ENCODE measurements around the gene WIF1. TPM values are rescaled to one million over a fixed set of nuclear protein-coding genes. Genes with fewer than 3 reads are reported as not detected.
A peak's percentile ranks its signal among the peaks of the same experiment; 100 is the strongest.

The WIF1 gene
- total and polyA plus RNA-seq, 2 donors (not counting 1 experiment from before 2014, with no cell fraction given), result under 0.01 to 0.02 TPM

- Histone ChIP-seq H3K27me3 (ENCODE audit: control insufficient read depth, insufficient read depth, low read length) (peaks cover 19% of the 10 kb centered on the region), H3K27ac (ENCODE audit: insufficient read depth, low read length) (no peak overlapping the region), H3K36me3 (ENCODE audit: control insufficient read depth, insufficient read depth, low read length) (no peaks in the 10 kb centered on the region), H3K4me2 (ENCODE audit: extremely low read depth, insufficient read depth, low read length) (no peak overlapping the region), H3K9ac (ENCODE audit: insufficient read depth, low read length) (no peak overlapping the region), H4K20me1 (ENCODE audit: control insufficient read depth, extremely low read depth, insufficient read depth, low read length) (no peaks in the 10 kb centered on the region), H3K79me2 (ENCODE audit: control insufficient read depth, insufficient read depth, low read length) (no peaks in the 10 kb centered on the region), H2AFZ (ENCODE audit: low read length) (no peak overlapping the region), H3K9me3 (ENCODE audit: control insufficient read depth, insufficient read depth, low read depth, low read length) (no peaks in the 10 kb centered on the region), H3K4me1 (ENCODE audit: control insufficient read depth, extremely low read depth, insufficient read depth, low read length) (no peaks in the 10 kb centered on the region), H3K4me3 (replicated peaks in 1 of 4; ENCODE audit: control extremely low read depth in 1 of 4, insufficient read depth in 1 of 4, low read depth in 3 of 4, low read length in 4 of 4) (no peak overlapping the region)
- no peak for DNase-seq (ENCODE audit: low read depth in 2 of 2)
- no peak for TF ChIP-seq CTCF (conservative IDR thresholded peaks at IDR 0.05 in 1 of 2, IDR thresholded peaks at IDR 0.05 in 1 of 2; ENCODE audit: low read depth in 1 of 2, low read length in 2 of 2)
Measured at GRCh38 chr12:65125975-65126374, 4.9 kb upstream of the WIF1 start.

GRCh38 chr12:65125247-65125646 lies 4.1 kb upstream of the WIF1 start:
- no peak for DNase-seq (ENCODE audit: low read depth in 2 of 2)
- no peak overlapping the region for H3K27ac ChIP-seq (ENCODE audit: insufficient read depth, low read length)
- no peaks in the 10 kb centered on the region for H3K36me3 ChIP-seq (ENCODE audit: control insufficient read depth, insufficient read depth, low read length)
- H4K20me1 ChIP-seq (ENCODE audit: control insufficient read depth, extremely low read depth, insufficient read depth, low read length), result no peaks in the 10 kb centered on the region
- TF ChIP-seq EZH2 (IDR thresholded peaks at IDR 0.05; ENCODE audit: low read length, missing control alignments) (no peak), CTCF (conservative IDR thresholded peaks at IDR 0.05 in 1 of 2, IDR thresholded peaks at IDR 0.05 in 1 of 2; ENCODE audit: low read depth in 1 of 2, low read length in 2 of 2) (no peak)
- no peak overlapping the region for H3K9ac ChIP-seq (ENCODE audit: insufficient read depth, low read length)
- no peak overlapping the region for H3K4me3 ChIP-seq (replicated peaks in 1 of 4; ENCODE audit: control extremely low read depth in 1 of 4, insufficient read depth in 1 of 4, low read depth in 3 of 4, low read length in 4 of 4)
- no peak overlapping the region for H3K4me2 ChIP-seq (ENCODE audit: extremely low read depth, insufficient read depth, low read length)
- H3K27me3 ChIP-seq (ENCODE audit: control insufficient read depth, insufficient read depth, low read length), result peaks cover 26% of the 10 kb centered on the region
- H3K79me2 ChIP-seq (ENCODE audit: control insufficient read depth, insufficient read depth, low read length), result no peaks in the 10 kb centered on the region
- no peaks in the 10 kb centered on the region for H3K9me3 ChIP-seq (ENCODE audit: control insufficient read depth, insufficient read depth, low read depth, low read length)
- H3K4me1 ChIP-seq (ENCODE audit: control insufficient read depth, extremely low read depth, insufficient read depth, low read length), result no peaks in the 10 kb centered on the region
- no peak overlapping the region for H2AFZ ChIP-seq (ENCODE audit: low read length)

- TF ChIP-seq EZH2 (IDR thresholded peaks at IDR 0.05; ENCODE audit: low read length, missing control alignments) (no peak), CTCF (conservative IDR thresholded peaks at IDR 0.05 in 1 of 2, IDR thresholded peaks at IDR 0.05 in 1 of 2; ENCODE audit: low read depth in 1 of 2, low read length in 2 of 2) (peak; percentile 69 to 71)
- H3K4me2 ChIP-seq (ENCODE audit: extremely low read depth, insufficient read depth, low read length), result no peak overlapping the region
- H3K27me3 ChIP-seq (ENCODE audit: control insufficient read depth, insufficient read depth, low read length), result peaks cover 29% of the 10 kb centered on the region
Measured at GRCh38 chr12:65123435-65124063, 2.4 kb upstream of the WIF1 start.

More at GRCh38 chr12:65123435-65124063, 2.4 kb upstream of the WIF1 start:
- Histone ChIP-seq H3K27ac (ENCODE audit: insufficient read depth, low read length) (no peak overlapping the region), H4K20me1 (ENCODE audit: control insufficient read depth, extremely low read depth, insufficient read depth, low read length) (no peaks in the 10 kb centered on the region), H3K4me1 (ENCODE audit: control insufficient read depth, extremely low read depth, insufficient read depth, low read length) (no peaks in the 10 kb centered on the region), H3K9me3 (ENCODE audit: control insufficient read depth, insufficient read depth, low read depth, low read length) (no peaks in the 10 kb centered on the region), H3K9ac (ENCODE audit: insufficient read depth, low read length) (no peak overlapping the region), H3K79me2 (ENCODE audit: control insufficient read depth, insufficient read depth, low read length) (no peaks in the 10 kb centered on the region), H2AFZ (ENCODE audit: low read length) (no peak overlapping the region), H3K36me3 (ENCODE audit: control insufficient read depth, insufficient read depth, low read length) (no peaks in the 10 kb centered on the region), H3K4me3 (replicated peaks in 1 of 4; ENCODE audit: control extremely low read depth in 1 of 4, insufficient read depth in 1 of 4, low read depth in 3 of 4, low read length in 4 of 4) (no peak overlapping the region)
- peak; percentile 5 to 55 for DNase-seq (ENCODE audit: low read depth in 2 of 2)

All from fibroblast of lung (primary cell).